HG03521 (cell line): ENCODE results near the gene SIGLEC11.
"Not testable (repeated sequence)": the region's sequence is repeated elsewhere in the genome, so short reads cannot be mapped to it uniquely, and the experiment has no call there.

Source experiments
- ATAC-seq: cut with Tn5 transposase; IDR thresholded peaks from one replicate; pipeline ENCODE4 v1.9.1; 2021; ENCODE audit warnings: mild to moderate bottlenecking, moderate library complexity; ENCODE audit not compliant: unreplicated experiment

SIGLEC11 gene, protein sequence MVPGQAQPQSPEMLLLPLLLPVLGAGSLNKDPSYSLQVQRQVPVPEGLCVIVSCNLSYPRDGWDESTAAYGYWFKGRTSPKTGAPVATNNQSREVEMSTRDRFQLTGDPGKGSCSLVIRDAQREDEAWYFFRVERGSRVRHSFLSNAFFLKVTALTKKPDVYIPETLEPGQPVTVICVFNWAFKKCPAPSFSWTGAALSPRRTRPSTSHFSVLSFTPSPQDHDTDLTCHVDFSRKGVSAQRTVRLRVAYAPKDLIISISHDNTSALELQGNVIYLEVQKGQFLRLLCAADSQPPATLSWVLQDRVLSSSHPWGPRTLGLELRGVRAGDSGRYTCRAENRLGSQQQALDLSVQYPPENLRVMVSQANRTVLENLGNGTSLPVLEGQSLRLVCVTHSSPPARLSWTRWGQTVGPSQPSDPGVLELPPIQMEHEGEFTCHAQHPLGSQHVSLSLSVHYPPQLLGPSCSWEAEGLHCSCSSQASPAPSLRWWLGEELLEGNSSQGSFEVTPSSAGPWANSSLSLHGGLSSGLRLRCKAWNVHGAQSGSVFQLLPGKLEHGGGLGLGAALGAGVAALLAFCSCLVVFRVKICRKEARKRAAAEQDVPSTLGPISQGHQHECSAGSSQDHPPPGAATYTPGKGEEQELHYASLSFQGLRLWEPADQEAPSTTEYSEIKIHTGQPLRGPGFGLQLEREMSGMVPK

DNA sequence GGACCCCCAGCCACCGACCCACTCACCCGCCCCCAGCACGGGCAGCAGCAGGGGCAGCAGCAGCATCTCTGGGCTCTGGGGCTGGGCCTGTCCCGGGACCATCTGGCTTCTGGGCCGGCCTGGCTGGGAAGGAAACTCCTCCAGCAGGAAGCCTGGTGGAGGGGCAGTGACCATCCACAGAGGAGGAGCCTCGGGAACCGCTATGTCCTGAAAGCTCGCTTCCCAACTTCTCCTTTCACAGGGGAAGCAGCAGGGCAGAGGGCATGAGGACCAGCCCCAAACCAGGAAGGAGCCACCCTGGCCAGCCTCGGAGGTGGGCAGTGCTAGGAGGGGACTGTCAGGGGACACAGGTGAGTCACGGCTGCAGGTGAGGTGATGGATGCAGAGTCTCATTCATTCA is at the start of gene SIGLEC11:
TSS of gene SIGLEC11 (minus strand) at position 193 of the 400 bp plus-strand sequence. CDS start at position 102, 91 bp downstream.
- not testable (repeated sequence) for ATAC-seq

DNA sequence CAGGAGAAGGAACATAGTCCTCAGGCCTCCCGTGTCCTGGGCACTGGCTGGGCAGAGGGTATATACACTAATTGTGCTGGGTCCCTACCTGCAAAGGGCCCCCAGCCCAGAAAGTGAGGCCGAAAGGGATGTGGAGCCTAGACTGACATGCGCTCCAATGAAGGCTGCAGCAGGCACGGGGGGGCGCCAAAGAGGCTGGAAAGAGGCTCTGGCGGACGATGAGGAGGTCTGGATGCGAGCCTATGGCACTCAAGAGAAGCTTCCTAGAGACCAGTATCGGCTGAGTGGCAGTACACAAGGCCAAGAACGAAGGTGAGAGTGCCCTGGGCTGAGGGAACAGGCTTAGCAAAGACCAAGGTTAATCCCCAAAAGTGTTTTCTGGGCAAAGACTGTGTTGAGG is 47.6 kb upstream of the SIGLEC11 start:
- no peak for ATAC-seq

DNA sequence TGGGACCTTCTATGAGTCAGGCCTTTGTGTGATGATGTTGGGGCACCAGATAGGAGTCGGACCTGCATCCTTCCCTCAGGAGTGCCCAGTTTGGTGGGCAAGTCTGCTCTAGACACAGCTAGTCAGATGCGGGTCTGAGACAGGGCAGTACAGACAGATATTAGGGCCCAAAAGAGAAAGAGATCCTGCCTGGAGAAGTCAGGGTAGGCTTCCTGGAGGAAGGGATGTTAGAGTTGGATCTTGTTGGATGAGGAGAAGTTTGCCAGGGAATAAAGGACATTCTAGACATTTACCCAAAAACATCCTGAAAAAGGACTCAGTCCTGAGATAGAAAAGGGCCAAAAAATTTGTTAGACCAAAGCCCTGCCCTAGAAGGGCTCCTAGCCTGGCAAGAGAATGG is 47.0 kb upstream of the SIGLEC11 start:
- no peak for ATAC-seq

DNA sequence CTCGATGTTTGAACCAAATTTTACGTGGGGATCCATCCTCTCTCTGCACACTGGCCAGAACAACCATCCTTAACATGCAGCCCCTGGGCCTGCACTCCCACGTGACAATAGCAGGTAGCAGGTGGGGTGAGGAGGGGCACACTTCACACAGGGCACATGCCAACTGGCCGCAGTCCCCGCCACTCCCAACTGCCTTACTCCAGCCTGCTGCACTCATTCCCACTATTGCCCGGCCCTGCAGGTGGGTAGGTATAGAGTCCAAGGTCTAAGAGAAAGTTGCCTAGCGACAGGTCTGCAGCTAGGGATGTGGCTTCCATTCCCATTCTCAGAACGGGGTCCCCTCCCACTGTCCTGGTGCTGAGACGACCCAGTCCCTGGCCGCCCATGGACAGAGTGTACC is 46.2 kb upstream of the SIGLEC11 start:
- no peak for ATAC-seq

DNA sequence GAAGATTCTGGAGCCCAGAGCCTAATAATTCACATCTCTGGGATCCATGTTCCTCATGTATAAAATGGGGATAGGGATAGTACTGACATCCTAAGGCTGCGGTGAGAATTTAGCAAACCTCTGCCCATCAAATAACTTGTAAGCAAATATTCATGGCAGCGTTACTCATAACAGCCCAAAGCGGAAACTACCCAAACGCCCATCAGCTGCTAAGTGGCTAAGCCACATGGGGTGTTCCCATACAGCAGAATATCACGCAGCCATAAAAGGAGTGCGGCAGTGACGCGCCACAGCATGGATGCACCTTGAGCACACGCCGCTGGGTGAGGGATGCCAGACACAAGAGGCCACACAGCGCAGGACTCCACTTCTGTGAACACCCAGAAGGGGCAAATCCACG is 44.5 kb upstream of the SIGLEC11 start:
- no peak for ATAC-seq

DNA sequence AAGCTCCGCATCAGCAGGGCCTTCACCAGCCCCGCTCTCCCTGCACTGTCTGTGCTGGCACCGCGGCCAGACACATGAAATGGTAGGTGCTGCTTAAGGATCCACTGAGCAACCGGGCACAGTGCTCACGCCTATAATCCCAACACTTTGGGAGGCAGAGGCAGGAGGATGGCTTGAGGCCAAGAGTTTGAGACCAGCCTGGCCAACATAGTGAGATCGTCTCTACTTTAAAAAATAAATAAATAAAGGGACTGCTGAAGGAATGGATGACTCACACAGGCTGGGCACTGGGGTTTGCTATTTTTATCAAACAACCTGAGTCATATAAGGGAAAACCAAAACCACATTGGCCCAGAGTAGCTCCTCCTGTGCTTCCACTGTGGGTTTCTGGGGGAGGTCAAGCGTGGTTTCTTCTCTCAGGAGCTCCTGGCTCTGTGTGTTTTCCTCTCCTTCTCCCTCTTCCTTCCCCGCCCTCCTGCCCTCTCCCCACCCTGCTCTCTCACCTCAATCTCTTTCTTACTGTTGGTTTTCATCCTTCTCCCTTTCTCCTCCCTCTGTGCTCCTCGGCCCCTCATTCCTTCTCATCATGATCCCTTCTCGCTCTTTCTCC is 42.9 kb upstream of the SIGLEC11 start:
- ATAC-seq = no peak

DNA sequence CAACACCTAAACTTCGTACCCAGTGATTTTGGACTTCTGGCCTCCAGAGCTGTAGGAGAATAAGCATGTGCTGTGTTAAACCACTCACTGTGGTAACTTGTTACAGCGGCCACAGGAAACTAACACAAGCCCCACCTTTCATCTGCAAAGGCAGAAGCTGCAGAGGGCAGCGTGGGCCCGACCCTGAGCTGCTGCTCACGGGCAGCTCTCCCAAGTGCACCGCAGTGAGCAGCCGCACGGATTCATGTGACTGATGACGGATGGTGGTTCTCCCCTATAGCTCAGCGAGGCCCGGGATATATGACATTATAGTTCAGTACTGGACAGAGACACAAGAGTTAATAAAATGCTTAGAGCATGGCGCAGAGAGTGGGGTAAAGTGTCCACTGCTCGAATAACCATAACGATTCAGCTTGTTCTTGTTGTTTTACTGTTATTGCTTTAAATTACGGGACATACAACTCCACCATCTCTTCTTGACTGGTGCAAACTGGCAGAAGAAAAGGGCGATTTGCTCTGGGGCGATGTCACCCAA is 42.3 kb upstream of the SIGLEC11 start:
- no peak for ATAC-seq

DNA sequence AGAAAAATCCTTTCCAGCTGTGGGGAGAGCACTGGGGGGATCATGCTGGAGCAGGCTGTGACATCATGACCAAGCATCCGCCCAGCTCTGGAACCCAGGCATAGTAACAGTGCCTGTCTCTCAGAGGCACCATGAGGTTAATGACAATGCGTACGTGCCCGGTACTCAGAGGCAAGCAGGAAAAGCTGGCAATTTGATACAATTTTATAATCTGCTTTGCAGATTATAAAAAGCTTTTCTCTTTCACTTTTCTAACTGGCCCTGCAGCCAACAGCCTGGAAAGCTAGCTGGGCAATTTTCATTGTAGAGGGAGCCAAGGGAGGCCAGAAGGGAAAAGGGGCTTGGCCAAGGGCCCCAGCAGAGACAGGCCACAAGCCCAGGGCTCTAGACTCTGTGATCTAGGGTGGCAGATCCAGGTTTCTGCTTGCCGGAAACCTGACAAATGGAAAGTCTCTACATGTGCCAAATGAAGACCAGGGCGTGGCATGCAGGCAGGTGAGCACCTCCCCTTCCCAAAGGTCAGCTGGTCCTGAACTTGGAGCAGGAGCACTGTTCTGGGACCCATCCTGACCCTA is 41.5 kb upstream of the SIGLEC11 start:
- ATAC-seq = no peak

DNA sequence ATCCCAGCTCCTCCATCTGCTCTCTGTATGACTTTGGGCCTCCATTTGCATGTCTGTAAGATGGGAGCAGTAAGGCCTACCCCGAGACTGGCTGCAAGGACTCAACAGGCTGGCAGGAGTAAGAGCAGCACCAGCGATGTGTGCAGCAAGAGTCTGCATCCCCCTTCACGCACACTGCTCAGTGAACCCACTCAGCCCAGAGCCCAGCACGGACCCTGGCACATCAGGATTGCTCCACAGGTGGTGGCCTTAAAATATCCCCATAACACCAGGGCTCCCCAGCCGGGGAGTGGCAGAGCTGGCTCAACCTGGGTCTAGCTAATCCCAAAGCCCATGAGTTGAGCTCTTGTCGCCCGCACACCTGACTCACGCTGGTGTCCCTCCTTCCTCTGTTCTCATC is 40.8 kb upstream of the SIGLEC11 start:
- no peak for ATAC-seq

DNA sequence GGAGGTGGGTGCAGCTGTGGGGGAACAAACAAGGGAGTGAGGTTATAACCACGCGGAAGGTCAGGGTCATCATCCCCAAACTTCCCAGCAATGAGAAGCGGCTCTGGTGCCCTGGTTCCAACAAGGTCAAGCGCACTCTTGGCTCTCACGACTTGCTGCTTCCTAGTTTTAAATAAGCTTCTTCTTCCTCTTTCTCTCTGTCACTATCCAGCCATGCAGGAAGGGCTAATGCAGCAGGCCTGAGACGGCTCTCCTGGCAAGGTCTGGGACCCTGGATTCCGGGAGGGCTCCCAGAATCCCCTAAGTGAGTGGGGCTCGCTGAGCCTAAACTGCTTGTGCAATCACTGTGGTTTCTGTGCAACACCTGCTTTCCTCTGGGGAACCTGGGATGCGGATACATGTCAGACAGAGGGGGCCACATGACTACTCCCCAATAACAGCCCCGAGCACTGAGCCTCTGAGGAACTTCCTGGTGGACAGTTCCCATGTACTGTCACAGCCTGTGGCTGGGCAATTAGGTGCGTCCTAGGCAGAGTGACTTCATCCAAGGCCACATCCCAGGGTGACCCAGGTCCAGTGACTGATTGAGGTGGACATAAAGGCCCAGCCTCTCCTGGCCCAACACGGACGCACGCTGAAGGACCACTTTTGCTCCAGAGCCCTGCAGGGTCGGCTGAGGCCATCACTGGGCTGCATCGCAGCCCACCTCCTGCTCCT is 40.0 kb upstream of the SIGLEC11 start:
- ATAC-seq = no peak

DNA sequence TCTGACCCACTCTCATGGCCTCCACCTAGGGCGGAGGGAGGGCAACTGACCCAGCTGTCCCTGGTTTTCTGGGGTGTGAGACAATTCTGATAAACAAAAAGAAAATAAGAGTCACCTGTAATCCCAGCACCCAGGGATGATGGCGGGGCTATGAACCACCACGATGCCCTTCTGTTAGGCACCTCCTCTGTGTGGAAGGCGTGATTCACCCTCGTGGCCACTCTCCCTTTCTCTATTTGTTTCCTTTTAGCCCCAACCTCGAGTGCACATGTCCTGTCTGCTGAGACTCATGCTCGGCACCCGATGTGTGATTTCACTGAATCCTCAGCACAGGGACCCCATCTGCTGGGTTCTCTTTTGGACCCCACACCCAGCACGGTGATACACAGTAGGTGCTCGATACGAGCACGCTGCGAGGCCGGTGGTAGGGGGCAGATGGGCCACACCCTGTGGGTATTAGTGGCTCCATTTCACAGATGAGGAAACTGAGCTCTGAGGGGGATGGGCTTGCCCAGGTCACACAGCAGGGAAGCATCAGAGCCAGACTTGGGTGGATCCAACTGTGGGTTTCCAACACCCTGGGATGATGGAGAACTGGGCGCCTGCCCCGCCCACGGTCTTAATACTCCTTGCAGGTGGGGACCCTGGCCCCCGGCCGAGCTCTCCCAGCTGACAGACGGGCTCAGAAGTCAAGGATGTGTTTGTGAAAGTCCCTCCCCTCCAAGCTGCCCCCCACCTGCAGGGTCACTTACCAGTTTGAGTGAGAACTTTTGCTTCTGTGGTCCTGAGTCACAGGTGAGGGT is 39.3 kb upstream of the SIGLEC11 start:
- ATAC-seq = no peak

DNA sequence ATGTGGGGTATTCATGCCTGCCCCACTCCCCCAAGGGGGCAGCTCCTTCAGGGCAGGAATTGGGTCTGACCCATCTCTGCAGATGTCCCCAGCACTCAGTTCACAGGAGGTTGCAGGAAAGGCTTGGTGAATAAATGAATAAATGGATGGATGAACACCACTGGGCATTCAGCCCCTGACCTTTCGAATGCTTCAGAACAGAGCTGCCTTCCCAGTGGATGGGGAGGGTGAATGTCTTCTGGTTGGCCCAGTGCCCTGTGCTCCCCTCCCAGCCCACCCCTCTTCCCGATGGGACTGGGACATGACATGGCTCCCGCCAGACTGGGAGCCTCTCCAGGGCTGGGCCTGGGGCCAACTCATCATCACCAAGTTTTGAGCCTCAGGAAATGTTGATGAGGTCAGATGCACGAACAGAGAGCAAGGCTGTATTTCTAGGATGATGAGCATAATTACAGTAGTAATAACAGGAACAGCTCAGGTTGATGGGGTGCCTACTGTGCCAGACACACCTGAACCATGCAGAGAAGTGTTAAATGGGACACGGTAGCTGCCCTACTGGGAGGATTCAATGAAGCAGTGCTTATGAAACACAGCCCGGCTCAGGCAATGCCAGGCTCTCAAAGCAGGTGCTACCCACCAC is 38.5 kb upstream of the SIGLEC11 start:
- no peak for ATAC-seq

DNA sequence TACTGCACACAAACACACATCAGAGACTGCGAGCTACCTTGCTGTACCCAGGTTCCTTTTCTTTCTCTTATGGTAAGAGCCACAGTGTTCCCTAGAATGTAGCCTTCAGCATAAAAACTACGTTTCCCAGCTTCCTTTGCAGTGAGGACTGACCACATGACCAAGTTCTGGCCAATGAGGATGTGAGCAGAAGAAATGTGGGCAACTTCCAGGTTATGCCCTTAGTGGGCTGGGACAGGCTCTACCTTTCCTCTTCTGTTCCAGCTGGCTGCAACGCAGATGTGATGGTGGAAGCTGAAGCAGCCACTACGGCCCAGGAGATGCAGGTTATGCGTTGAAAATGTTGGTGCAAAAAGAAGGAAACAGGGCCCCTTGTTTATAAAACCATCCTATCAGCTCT is 36.7 kb upstream of the SIGLEC11 start:
- ATAC-seq = no peak

DNA sequence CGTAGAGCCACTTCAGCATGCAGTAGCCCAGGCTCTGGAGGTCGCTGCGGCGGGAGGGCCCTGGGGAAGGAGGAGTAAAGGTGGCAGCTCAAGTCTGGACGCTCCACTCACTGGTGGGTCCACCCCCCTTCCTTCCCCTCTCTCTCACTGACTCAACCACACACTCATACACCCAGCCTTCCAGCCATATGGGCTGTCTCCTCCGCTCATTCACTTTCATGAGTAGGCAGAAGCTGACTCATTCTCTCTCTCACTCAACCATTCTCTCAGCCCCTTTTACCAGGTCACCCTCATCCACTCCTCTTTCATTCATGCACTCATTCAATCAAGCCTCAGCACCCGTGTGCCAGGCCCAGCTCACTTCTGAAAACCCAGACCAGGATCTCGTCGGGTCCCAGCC is 27.5 kb upstream of the SIGLEC11 start:
- ATAC-seq = no peak

DNA sequence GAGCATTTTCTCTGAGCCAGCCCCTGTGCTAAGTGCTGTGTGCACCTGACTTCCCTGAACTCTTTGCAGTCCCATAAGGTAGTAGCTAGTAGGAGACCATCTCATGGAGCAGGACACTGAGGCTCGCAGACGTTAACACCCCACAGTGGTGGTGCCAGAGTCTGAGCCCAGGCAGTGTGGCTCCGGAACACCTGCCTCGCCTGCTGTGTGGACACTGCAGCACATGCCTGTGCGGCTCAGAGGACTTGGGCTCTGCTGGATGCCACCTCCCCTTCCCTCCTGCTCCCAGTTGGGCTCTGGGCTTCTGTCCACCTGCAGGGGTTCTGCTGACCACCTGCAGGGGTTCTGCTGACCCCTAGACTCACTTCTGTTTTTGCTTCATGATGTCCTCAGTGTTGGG is 27.0 kb upstream of the SIGLEC11 start:
- ATAC-seq = no peak

DNA sequence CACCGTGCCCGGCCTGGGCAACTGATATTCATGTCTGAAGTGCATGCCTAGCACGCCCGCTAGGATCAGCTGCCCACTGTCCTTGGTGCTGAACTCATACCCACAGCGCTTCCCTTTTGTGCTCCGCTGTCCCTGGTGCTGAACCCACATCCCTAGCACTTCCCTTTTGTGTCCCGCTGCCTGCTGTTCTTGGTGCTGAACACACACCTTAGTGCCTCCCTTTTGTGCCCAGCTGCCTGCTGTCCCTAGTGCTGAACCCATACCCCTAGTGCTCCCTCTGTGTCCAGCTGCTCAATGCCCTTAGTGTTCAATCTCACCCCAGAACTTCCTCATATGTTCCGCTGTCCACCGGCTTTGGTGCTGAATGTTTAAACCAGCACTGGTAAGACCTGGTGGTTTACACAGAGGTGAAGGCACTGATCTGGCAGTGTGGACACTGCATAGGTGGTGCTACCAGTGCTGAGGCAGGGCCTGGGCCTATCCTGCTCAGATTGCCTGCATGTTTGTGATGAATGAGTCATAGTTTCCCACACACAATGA is 26.3 kb upstream of the SIGLEC11 start:
- ATAC-seq = no peak

DNA sequence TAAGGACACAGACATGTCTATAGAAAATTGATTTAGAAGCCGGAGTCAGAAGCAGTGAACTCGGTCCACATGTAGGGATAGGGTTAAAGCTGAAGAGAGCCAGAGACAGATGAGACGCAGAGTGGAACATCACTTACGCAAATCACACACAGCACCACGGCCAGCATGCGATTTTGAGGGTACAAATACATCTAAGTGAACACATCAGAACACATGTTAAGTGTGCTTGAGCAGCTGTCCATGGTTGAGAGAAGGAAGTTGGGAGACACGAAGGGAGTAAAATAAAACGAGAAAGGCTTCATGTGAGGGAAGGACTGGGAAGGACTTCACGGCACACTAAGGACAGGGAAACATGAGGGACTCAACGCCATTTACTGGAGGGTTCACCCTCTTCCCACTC is 25.4 kb upstream of the SIGLEC11 start:
- ATAC-seq = no peak

DNA sequence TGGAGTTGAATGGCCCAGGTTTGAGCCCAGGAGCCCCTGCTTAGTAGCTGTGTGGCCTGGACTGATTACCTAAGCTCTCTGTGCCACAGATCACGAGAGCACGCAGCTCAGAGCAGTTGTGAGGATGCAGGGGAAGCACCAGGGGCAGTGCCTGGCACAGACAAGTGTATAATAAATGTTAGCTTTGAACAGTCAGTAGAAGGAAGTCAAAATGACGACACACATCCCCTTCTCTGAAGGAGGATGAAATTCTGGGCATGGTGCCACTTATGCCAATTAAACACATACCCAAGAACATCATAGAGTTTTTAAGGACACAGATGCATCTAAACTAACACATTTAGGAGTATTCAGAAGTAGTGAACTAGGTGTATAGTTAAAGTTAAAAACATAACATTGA is 24.9 kb upstream of the SIGLEC11 start:
- no peak for ATAC-seq

DNA sequence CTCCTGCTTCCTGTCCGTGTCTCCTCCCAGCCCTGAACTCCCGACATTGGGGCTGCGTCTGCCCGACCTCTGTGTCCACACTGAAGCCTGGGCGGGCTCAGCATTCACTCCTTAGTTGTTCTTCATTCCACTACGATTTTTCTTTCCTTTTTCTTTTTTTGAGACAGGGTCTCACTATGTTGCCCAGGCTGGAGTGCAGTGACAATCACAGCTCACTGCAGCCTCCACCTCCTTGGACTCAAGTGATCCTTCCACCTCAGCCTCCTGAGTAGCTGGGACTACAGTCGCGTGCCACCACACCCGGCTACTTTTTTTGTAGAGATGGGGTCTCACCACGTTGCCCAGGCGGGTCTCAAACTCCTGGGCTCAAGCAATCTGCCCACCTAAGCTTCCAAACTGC is 23.5 kb upstream of the SIGLEC11 start:
- ATAC-seq = no peak
